ENCODE results near the gene CLK3. TPM values are rescaled to one million over a fixed set of nuclear protein-coding genes. Genes with fewer than 3 reads are reported as not detected.

The CLK3 gene
- total and polyA plus RNA-seq, 2 of the 13 experiments (the other 11 are each of a cell fraction or from before 2014, with no cell fraction given): 41.5 to 82.0 TPM

- ChIA-PET CTCF (ENCODE audit: low intra/inter-chr PET ratio, low total read pairs) (no interaction called here), POLR2A (no interaction called here)
- 86% methylated on average over 6 of the region's 6 CpGs for WGBS (ENCODE audit: low lambda C conversion rate)
- ATAC-seq: no peak; the same call in 2 of the 3 replicates
- intact Hi-C loops (cut with micrococcal nuclease; ENCODE audit: unreplicated experiment): no loop called here
- Histone ChIP-seq H3K4me1 (ENCODE audit: insufficient read depth, low read length) (peaks cover 19% of the 10 kb centered on the region), H3K27me3 (ENCODE audit: control insufficient read depth in 1 of 2, insufficient read depth in 2 of 2, low read length in 2 of 2) (no peaks in the 10 kb centered on the region), H2AFZ (ENCODE audit: low read length) (no peak overlapping the region), H3K4me3 (replicated peaks in 1 of 3; ENCODE audit: insufficient read depth in 1 of 3, low read depth in 2 of 3, low read length in 3 of 3) (no peak overlapping the region), H3K27ac (ENCODE audit: extremely low read length, insufficient read depth, low read length) (no peak overlapping the region), H3K9me3 (ENCODE audit: low read length) (no peaks in the 10 kb centered on the region), H3K9ac (ENCODE audit: insufficient read depth, low read depth, low read length) (no peak overlapping the region), H3K36me3 (replicated peaks in 1 of 2; ENCODE audit: control insufficient read depth in 1 of 2, insufficient read depth in 2 of 2, low read length in 2 of 2) (peaks cover 8 to 35% of the 10 kb centered on the region in 2 experiments), H3K4me2 (ENCODE audit: low read depth, low read length) (no peak overlapping the region), H3K79me2 (ENCODE audit: insufficient read depth, low read length) (peaks cover 17% of the 10 kb centered on the region), H4K20me1 (ENCODE audit: insufficient read depth, low read length) (no peaks in the 10 kb centered on the region)
- FAIRE-seq: no peak
- TF ChIP-seq ZSCAN29 (CRISPR knock-in tag; conservative IDR thresholded peaks at IDR 0.05): no peak
- TF ChIP-seq KLF12 (CRISPR knock-in tag; IDR thresholded peaks at IDR 0.05; ENCODE audit: borderline replicate concordance): no peak
- TF ChIP-seq ZNF598 (CRISPR knock-in tag; IDR thresholded peaks at IDR 0.05; ENCODE audit: borderline replicate concordance): no peak
- TF ChIP-seq, protein P1, sequence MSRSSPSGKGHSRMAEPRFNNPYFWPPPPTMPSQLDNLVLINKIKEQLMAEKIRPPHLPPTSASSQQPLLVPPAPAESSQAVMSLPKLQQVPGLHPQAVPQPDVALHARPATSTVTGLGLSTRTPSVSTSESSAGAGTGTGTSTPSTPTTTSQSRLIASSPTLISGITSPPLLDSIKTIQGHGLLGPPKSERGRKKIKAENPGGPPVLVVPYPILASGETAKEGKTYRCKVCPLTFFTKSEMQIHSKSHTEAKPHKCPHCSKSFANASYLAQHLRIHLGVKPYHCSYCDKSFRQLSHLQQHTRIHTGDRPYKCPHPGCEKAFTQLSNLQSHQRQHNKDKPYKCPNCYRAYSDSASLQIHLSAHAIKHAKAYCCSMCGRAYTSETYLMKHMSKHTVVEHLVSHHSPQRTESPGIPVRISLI (CRISPR knock-in tag; IDR thresholded peaks at IDR 0.05; ENCODE audit: borderline replicate concordance): no peak
- in situ Hi-C loops (cut with HindIII; ENCODE audit: extremely low pct_ligation_motif_present, low pct_unique_long_range_greater_than_20kb): no loop called here
- DNase-seq (ENCODE audit: low spot score): no peak
- no TSS peak for BruUV-seq (replicated peaks)
Observed at GRCh38 chr15:74656935-74657535, 41.4 kb downstream of the CLK3 start.

- Histone ChIP-seq H3K9ac (ENCODE audit: insufficient read depth, low read depth, low read length) (no peak overlapping the region), H3K79me2 (ENCODE audit: insufficient read depth, low read length) (peaks cover 24% of the 10 kb centered on the region), H3K4me2 (ENCODE audit: low read depth, low read length) (no peak overlapping the region), H2AFZ (ENCODE audit: low read length) (no peak overlapping the region), H3K9me3 (ENCODE audit: low read length) (no peaks in the 10 kb centered on the region), H4K20me1 (ENCODE audit: insufficient read depth, low read length) (no peaks in the 10 kb centered on the region), H3K27ac (ENCODE audit: extremely low read length, insufficient read depth, low read length) (no peak overlapping the region), H3K27me3 (ENCODE audit: control insufficient read depth in 1 of 2, insufficient read depth in 2 of 2, low read length in 2 of 2) (no peaks in the 10 kb centered on the region), H3K36me3 (replicated peaks in 1 of 2; ENCODE audit: control insufficient read depth in 1 of 2, insufficient read depth in 2 of 2, low read length in 2 of 2) (peaks cover 8 to 35% of the 10 kb centered on the region in 2 experiments), H3K4me1 (ENCODE audit: insufficient read depth, low read length) (peaks cover 19% of the 10 kb centered on the region), H3K4me3 (replicated peaks in 1 of 3; ENCODE audit: insufficient read depth in 1 of 3, low read depth in 2 of 3, low read length in 3 of 3) (no peak overlapping the region)
- TF ChIP-seq ZNF598 (CRISPR knock-in tag; IDR thresholded peaks at IDR 0.05; ENCODE audit: borderline replicate concordance) (no peak), TARDBP (CRISPR knock-in tag; IDR thresholded peaks at IDR 0.05) (no peak)
- ChIA-PET POLR2A (no interaction called here), CTCF (ENCODE audit: low intra/inter-chr PET ratio, low total read pairs) (no interaction called here)
- WGBS (ENCODE audit: low lambda C conversion rate): 92% methylated on average over 3 of the region's 3 CpGs
- FAIRE-seq (no peak), ATAC-seq (no peak; the same call in 2 of the 3 replicates), DNase-seq (ENCODE audit: low spot score) (no peak)
- intact Hi-C loops (cut with micrococcal nuclease; ENCODE audit: unreplicated experiment): no loop called here
- in situ Hi-C loops (cut with HindIII; ENCODE audit: extremely low pct_ligation_motif_present, low pct_unique_long_range_greater_than_20kb): no loop called here
- no TSS peak for BruUV-seq (replicated peaks)
Observed at GRCh38 chr15:74657846-74658245, 42.2 kb downstream of the CLK3 start.
